Measurements from ENCODE around the gene RBKS.
"Not testable (repeated sequence)": the region's sequence is repeated elsewhere in the genome, so short reads cannot be mapped to it uniquely, and the experiment has no call there.

RBKS gene

GRCh38 chr2:27904405-27904665 lies 14.1 kb upstream of the RBKS start:
- no peak for DNase-seq

GRCh38 chr2:27903649-27904404 lies 13.6 kb upstream of the RBKS start:
- DNase-seq, result peak in 1 of 2 experiments; percentile 74

DNA sequence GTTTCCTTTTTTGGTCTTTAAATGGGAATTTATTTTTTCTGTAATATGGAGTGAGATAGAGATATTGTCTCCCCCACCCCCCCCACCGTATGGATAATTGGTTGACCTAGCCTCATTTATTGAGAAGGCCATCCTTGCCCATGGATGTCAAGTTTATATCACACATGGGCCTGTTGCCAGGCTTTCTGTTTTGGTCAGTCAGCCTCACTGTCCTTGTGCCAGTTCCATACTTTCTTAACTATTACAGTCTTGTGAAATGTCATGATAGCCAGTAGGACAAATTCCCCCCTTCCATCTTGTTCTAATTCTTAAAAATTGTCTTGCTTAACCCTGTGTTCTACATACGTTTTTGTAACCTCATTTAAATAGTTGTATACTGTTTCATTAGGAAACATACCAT lies 12.8 kb upstream of the RBKS start:
- DNase-seq, result no peak

GRCh38 chr2:27902098-27902497 lies 11.9 kb upstream of the RBKS start:
- DNase-seq, result no peak

GRCh38 chr2:27901234-27901633 lies 11.0 kb upstream of the RBKS start:
- DNase-seq, result no peak

DNA sequence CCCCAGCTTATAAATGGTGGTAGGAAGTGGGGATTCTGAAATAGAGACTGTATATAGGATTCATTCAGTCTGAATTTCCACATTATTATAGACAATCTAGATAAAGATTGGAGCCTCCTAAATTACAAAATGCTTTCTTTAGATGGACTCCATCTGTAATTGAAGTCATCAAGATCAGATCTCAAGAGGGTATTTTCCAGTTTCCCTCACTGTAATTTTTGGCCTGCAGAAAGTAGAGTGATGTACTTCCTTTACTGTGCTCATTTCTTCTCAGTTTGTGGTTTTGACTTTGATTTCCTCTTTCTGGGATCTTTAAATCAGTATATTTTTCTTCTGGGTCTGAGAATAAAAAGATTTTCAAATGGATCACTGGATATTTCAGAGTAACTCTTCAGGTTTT lies 7.5 kb upstream of the RBKS start:
- DNase-seq, result no peak

GRCh38 chr2:27893006-27893405 lies 2.8 kb upstream of the RBKS start:
- no peak for DNase-seq

DNA sequence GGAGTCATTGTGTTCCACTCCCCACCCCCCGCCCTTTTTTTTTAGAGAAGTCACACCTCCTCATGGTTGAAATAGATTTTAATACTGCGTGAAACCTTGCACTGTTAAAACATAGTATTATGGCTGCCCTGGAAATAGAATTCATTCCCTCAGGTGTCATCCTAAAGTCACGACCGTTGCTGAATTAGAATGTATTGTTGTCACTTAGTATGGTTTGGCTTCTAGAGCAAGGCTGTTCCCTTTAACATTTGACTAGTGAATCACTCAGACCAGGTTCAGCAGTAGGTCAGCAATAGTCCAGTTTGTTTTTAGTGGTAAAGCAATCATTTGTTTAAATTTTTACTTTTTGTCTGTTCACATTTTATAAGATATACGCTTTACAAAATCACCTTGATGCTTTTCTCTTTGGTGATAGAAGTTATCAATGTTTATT lies 1.5 kb upstream of the RBKS start:
- no peak for DNase-seq

GRCh38 chr2:27890924-27891672 lies 911 bp upstream of the RBKS start:
- peak; percentile 60 to 83 for DNase-seq

GRCh38 chr2:27889774-27890145 lies 427 bp downstream of the RBKS start:
- DNase-seq, result no peak

DNA sequence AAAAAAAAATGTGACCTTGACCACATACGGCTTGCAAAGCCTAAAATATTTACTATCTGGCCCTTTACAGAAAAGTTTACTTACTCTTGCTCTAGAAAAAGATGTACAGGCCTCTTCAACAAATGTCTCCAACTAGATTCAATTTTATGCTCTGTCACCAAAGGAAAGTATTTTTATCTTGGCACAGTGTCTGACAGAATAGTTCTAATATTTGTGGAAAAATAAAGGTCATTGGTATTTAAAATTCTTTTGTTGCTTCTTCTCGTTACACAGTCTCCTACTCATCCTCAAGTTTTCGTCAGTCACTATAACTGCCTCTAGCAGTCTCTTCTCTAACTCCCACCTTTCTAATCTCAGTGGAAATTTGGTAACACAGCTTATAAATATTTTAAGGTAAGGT lies 1.4 kb downstream of the RBKS start:
- no peak for DNase-seq

GRCh38 chr2:27887830-27888229 lies 2.4 kb downstream of the RBKS start:
- no peak for DNase-seq

DNA sequence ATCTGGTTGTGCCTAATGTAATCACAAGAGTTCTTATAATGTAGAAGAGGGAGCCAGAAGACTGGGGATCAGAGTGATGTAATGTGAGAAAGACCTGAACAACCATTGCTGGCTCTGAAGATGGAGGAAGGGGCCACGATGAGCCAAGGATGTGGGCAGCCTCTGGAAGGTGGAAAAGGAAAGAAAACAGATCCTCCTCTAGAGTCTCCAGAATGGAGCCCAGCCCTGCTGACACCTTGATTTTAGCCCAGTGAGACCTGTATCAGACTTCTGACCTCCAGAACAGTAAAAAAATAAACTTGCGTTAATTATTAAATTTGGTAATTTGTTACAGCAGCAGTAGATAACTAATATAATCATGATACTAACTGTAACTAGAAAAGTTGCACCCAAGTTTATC lies 3.1 kb downstream of the RBKS start:
- no peak for DNase-seq

DNA sequence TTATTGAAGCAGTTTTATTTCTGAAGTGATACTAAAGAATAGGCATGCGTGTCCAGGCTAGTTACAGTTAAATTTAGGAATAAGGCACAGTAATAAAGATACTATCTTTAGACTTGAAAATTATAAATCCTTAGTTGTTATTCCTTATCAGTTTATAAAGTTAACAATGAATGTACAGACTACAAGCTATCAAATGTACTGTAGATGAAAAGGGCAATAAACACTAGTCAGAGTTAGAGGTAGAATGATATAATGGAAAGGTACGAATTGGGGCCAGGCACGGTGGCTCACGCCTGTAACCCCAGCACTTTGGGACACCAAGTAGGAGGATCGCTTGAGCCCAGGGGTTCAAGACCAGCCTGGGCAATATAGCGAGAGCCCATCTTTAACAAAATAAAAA lies 3.9 kb downstream of the RBKS start:
- DNase-seq, result no peak

GRCh38 chr2:27885661-27886060 lies 4.5 kb downstream of the RBKS start:
- DNase-seq, result peak in 1 of 2 experiments; percentile 19

DNA sequence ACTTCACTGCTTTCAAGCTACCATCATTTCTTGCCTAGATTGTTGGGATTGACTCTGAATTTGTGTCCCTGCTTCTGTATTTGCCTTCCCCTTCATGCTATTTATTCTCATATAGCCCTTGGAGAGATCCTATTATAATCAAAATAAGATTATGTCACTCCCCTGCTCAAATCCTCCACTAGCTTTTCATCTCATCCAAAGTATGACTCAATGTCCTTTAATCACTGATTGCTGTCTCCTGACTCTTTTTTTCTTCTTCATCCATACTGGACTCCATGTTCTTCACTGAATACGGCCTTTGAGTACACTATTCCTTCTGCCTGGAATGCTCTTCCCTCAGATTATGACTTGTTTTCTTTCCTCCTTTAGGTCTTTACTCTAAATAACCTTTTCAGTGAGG lies 5.0 kb downstream of the RBKS start:
- DNase-seq, result no peak

GRCh38 chr2:27884601-27885000 lies 5.6 kb downstream of the RBKS start:
- peak in 1 of 2 experiments; percentile 19 for DNase-seq

- not testable (repeated sequence) for DNase-seq
Observed at GRCh38 chr2:27882584-27882922, 7.6 kb downstream of the RBKS start.

GRCh38 chr2:27881815-27882583 lies 8.2 kb downstream of the RBKS start:
- DNase-seq, result not testable (repeated sequence)

DNA sequence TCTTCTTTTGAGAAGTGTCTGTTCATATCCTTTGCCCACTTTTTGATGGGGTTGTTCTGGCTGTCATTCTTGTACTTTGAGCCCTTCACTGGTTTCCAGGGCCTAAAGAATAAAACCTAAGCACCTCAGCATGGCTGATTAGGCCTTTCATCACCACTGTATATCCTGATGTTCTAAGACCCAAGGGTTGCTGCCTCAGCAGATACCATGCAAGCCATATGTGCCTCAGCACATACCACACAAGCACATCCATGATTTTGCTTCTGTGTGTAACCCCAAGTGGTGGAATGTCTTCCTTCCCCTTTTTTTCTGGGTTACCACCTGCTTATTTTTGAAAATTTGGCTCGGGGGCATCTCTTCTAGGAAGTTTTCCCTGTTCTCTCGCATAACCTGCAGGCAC lies 11.4 kb downstream of the RBKS start:
- no peak for DNase-seq

- DNase-seq, result no peak
Observed at GRCh38 chr2:27875089-27875881, 14.9 kb downstream of the RBKS start.

- no peak for DNase-seq
Observed at GRCh38 chr2:27873091-27873490, 17.1 kb downstream of the RBKS start.

- DNase-seq, result no peak
Observed at GRCh38 chr2:27871802-27872201, 18.4 kb downstream of the RBKS start.
